HG02610 (cell line): ENCODE measurements around the gene RMC1.
A peak's percentile ranks its signal among the peaks of the same experiment; 100 is the strongest.
"Not testable (repeated sequence)": the region's sequence is repeated elsewhere in the genome, so short reads cannot be mapped to it uniquely, and the experiment has no call there.

ENCODE experiments used
- ATAC-seq: cut with Tn5 transposase; IDR thresholded peaks from one replicate; pipeline ENCODE4 v1.9.1; 2021; ENCODE audit warnings: mild to moderate bottlenecking, moderate library complexity; ENCODE audit not compliant: unreplicated experiment

RMC1 gene

GRCh38 chr18:23495723-23496440 is 7.4 kb upstream of the RMC1 start:
- ATAC-seq = no peak

- no peak for ATAC-seq
Observed at GRCh38 chr18:23498117-23498516, 5.2 kb upstream of the RMC1 start.

GRCh38 chr18:23498877-23499276 is 4.4 kb upstream of the RMC1 start:
- ATAC-seq = peak; percentile 31

- ATAC-seq = no peak
Observed at GRCh38 chr18:23499291-23499781, 4.0 kb upstream of the RMC1 start.

GRCh38 chr18:23501626-23502025 is 1.7 kb upstream of the RMC1 start:
- no peak for ATAC-seq

- no peak for ATAC-seq
Observed at GRCh38 chr18:23502516-23503037, 734 bp upstream of the RMC1 start.

- no peak for ATAC-seq
Observed at GRCh38 chr18:23503963-23504344, 643 bp downstream of the RMC1 start.

GRCh38 chr18:23504720-23505119 is 1.4 kb downstream of the RMC1 start:
- peak; percentile 52 for ATAC-seq

GRCh38 chr18:23506393-23506792 is 3.1 kb downstream of the RMC1 start:
- ATAC-seq = no peak

- not testable (repeated sequence) for ATAC-seq
Observed at GRCh38 chr18:23510923-23511322, 7.6 kb downstream of the RMC1 start.

- not testable (repeated sequence) for ATAC-seq
Observed at GRCh38 chr18:23512216-23512615, 8.9 kb downstream of the RMC1 start.

- no peak for ATAC-seq
Observed at GRCh38 chr18:23512641-23513040, 9.3 kb downstream of the RMC1 start.

- ATAC-seq = peak; percentile 79
Observed at GRCh38 chr18:23515911-23516546, 12.7 kb downstream of the RMC1 start.

GRCh38 chr18:23519734-23520133 is 16.4 kb downstream of the RMC1 start:
- ATAC-seq = no peak

GRCh38 chr18:23521271-23521670 is 18.0 kb downstream of the RMC1 start:
- ATAC-seq = no peak

- ATAC-seq = no peak
Observed at GRCh38 chr18:23521907-23522306, 18.6 kb downstream of the RMC1 start.

GRCh38 chr18:23523429-23524212 is 20.3 kb downstream of the RMC1 start:
- ATAC-seq = peak; percentile 54

- no peak for ATAC-seq
Observed at GRCh38 chr18:23524213-23524707, 20.9 kb downstream of the RMC1 start.

- ATAC-seq = no peak
Observed at GRCh38 chr18:23526501-23527063, 23.3 kb downstream of the RMC1 start.

- ATAC-seq = no peak
Observed at GRCh38 chr18:23528580-23529472, 25.5 kb downstream of the RMC1 start.
